ENCODE results near the gene PLXND1.

Gene PLXND1

GRCh38 chr3:129626744-129627349, 20.4 kb upstream of the PLXND1 start:
- peak; percentile 63 for DNase-seq

- peak; percentile 15 for DNase-seq
Measured at GRCh38 chr3:129625072-129625874, 18.8 kb upstream of the PLXND1 start.

- no peak for DNase-seq
Measured at GRCh38 chr3:129624347-129625071, 18.0 kb upstream of the PLXND1 start.

GRCh38 chr3:129623447-129624118, 17.1 kb upstream of the PLXND1 start:
- no peak for DNase-seq

- no peak for DNase-seq
Measured at GRCh38 chr3:129622933-129623332, 16.5 kb upstream of the PLXND1 start.

- no peak for DNase-seq
Measured at GRCh38 chr3:129622226-129622874, 15.9 kb upstream of the PLXND1 start.

GRCh38 chr3:129621626-129622225, 15.2 kb upstream of the PLXND1 start:
- no peak for DNase-seq

GRCh38 chr3:129620828-129621559, 14.5 kb upstream of the PLXND1 start:
- no peak for DNase-seq

- DNase-seq = no peak
Measured at GRCh38 chr3:129619726-129620162, 13.3 kb upstream of the PLXND1 start.

- no peak for DNase-seq
Measured at GRCh38 chr3:129618901-129619671, 12.6 kb upstream of the PLXND1 start.

GRCh38 chr3:129618186-129618820, 11.8 kb upstream of the PLXND1 start:
- DNase-seq = no peak

GRCh38 chr3:129617381-129618185, 11.1 kb upstream of the PLXND1 start:
- DNase-seq = no peak

GRCh38 chr3:129616713-129617112, 10.2 kb upstream of the PLXND1 start:
- DNase-seq = no peak

- no peak for DNase-seq
Measured at GRCh38 chr3:129616291-129616690, 9.8 kb upstream of the PLXND1 start.

- no peak for DNase-seq
Measured at GRCh38 chr3:129615751-129616281, 9.3 kb upstream of the PLXND1 start.

GRCh38 chr3:129614927-129615363, 8.5 kb upstream of the PLXND1 start:
- no peak for DNase-seq

- DNase-seq = no peak
Measured at GRCh38 chr3:129614435-129614834, 8.0 kb upstream of the PLXND1 start.

- no peak for DNase-seq
Measured at GRCh38 chr3:129613367-129613740, 6.9 kb upstream of the PLXND1 start.

All from activated T-cell treated with anti-CD3 and anti-CD28 coated beads, Interleukin-2, amount 50 U/mL, for 1 hour (primary cell).